ENCODE results near the gene AXL.
"Not testable (repeated sequence)": the region's sequence is repeated elsewhere in the genome, so short reads cannot be mapped to it uniquely, and the experiment has no call there.

AXL gene

DNA sequence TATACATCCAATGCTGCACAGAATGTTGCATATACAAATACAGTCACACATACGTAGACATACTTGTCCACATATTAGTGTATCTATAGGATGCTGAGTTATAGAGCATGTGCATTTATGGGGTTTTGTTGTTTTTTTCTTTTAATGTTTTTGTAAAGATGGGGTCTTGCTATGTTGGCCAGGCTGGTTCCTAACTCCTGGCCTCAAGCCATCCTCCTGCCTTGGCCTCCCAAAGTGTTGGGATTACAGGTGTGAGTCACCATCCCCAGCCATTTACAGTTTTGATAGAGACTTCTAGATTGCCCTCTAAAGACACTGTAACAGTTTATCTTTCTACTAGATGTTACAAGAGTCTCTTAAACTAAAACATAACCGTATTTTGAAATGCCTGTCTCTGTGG lies 59.5 kb downstream of the AXL start:
- DNase-seq, result no peak

DNA sequence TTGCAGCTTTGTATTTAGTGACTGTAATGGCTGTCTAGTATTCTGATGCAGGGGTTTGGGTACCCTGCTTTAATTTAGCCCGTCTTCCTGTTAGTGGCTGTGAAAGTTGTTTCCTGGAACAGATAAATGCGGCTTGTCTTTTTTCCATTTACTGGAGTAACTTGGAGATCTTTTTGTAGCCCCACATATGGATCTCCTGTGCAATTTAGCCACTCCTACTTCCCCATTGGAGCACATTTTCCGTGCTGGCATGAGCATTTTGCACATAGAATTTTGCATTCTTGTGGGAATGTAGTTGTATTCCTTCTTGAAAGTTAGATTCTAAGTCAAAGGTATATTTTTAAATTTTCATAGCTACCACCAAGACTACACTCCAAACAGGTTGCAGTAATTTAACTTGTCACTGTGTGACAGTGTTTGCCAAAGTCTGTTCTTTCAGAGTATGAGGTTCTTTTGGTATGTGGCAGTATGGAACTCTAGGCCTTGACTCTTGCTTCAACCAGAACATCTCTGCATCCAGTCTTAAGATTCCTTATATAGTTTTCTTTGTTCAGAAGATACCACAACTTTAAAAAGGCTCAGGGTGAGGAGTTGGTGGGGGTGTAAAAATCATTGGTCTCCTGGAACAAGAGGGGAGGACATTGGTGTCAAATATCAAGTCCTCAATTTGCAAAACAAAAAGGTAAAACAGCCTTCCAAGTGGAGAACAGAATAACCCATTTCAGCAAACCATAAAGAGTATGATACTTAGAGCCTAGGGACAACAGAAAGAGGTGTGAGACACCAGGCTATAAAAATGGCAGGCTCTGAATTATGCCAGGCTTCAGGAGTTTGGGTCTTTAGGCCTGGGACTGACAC lies 69.9 kb downstream of the AXL start:
- DNase-seq, result no peak

DNA sequence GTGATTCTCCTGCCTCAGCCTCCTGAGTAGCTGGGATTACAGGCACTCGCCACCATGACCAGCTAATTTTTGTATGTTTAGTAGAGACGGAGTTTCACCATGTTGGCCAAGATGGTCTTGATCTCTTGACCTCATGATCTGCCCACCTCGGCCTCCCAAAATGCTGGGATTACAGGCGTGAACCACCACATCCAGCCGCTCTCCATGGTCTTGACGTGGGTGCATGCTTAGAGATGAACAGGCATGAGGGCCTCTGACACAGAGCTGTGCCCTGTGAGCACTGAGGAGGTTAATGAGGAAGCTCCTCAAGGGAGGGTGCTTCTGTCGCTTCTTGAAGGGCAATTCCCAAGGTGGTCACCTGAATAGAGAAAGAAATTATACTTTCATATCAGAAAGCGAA lies 70.8 kb downstream of the AXL start:
- DNase-seq, result not testable (repeated sequence)

DNA sequence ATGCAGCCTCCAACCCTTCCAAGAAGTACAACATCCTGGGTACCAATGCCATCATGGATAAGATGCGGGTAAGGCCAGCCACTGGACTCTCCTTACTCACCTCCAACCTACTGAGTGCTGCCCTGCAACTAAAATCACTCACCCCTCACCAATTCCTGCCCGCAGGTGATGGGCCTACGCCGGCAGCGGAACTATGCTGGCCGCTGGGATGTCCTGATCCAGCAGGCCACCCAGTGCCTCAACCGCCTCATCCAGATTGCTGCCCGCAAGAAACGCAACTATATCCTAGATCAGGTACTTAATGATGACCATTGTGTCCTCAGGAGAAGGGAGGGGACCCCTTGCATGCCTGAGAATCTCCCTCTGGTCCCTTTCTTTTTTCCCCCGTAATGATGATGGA lies 75.4 kb downstream of the AXL start:
- no peak for DNase-seq

DNA sequence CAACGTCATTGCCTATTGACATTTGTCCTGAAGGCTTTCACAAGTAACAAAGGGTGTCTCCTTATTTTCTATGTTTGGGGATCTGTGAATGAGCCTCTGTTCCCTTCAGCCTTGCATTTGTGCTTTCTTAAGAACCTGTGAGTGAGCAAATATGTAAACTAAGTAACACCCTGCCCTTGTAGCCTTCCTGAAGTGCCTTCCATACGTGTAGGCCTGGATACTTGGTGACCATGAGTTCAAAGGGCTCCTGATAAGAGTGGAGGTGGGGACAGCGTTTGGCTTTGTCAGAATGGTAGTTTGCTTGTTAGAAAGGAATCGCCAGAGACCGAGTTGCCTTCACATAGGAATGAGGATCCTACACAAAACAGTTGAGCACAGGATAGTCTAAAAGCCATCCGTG lies 76.5 kb downstream of the AXL start:
- no peak for DNase-seq

DNA sequence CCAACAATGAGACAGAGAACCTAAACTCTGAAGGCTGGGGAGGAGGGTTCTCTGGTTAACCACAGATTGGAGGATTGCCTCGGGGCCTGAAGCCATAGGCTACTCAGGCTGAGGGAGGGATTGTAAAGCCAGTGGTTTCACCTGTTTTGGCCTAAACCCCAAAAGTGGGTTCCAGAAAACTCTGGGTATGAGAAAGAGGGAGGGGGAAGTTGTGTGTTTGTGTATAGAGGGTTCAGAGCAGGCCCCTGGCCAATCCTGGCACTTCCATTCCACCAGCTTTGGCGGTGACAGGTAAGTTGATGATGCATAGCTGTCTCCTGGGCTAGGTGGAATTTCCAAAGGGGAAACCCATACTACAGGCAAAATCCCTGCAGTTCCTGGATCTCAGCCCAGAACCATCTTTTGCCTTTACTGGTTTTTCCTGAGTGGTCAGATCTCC lies 77.4 kb downstream of the AXL start:
- no peak for DNase-seq

- no peak for DNase-seq
These were observed 78.8 kb downstream of the AXL start for GRCh38 chr19:41297628-41298347.

DNA sequence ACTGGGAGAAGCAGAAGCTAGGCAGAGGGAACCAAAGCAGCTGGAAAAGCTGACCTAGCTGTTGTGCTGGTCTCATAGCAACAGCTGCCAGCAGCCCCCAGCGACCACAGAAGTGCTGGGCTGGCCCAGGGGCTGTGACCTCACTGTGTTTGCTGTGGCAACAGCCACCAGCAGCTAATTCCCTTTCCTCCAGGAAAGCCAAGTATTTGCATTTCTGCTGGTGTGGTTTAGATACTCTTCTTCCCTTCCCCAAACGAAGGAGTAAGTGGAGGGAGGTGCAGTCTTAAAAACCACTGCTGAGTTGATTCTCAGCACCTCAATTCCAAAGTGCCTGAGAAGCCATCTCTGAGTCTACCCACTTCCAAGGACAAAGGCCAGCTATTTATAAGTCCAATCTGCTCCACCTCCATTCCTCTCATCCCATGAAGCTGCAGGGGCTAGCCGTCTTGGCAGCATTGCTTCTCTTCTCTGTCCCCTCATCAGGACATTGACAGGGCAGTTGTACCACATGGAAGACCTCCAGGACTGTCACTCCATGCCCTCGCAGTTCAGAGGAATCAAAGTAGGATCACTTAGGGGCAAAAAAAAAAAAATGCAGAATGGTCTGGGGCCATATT lies 79.4 kb downstream of the AXL start:
- DNase-seq, result no peak

DNA sequence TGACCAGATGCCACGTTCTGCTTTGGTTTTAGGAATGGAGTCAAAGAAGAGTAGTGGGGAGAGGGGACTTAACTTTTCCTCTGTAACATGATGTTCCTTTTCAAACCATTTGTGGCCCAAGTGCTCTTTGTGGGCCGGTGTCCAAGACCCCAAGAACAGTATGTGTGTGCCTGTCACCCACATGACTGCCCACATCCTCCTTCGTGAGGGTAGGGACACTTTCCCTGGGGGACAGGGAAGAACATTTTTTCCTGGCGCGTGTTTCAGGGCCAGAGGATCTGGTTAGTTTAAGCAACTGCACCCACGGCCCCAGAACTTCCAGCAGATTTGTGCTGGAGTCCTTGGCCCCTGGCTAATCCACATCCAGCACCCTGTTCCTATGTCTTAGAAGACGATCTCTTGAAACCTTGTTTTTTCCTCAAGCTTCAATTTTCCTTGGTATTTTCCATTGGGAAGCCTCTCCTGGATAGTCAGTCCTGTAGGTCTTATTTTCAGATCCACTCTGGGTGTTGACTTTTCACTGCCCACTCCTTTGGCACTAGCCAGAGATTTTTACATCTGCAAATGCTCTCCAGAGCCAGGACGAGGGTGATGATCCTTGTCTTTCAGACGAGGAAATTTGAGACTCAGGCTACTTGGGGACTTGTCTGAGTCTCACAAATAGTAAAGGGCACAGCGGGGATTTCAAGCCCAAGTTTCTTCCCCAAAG lies 80.2 kb downstream of the AXL start:
- DNase-seq, result no peak

- DNase-seq, result peak; percentile 27
These were observed 80.7 kb downstream of the AXL start for GRCh38 chr19:41299755-41300089.

GRCh38 chr19:41300555-41300954 lies 81.5 kb downstream of the AXL start:
- DNase-seq, result no peak

- DNase-seq, result peak; percentile 67
These were observed 83.8 kb downstream of the AXL start for GRCh38 chr19:41302624-41303351.

- DNase-seq, result no peak
These were observed 84.9 kb downstream of the AXL start for GRCh38 chr19:41303954-41304353.

DNA sequence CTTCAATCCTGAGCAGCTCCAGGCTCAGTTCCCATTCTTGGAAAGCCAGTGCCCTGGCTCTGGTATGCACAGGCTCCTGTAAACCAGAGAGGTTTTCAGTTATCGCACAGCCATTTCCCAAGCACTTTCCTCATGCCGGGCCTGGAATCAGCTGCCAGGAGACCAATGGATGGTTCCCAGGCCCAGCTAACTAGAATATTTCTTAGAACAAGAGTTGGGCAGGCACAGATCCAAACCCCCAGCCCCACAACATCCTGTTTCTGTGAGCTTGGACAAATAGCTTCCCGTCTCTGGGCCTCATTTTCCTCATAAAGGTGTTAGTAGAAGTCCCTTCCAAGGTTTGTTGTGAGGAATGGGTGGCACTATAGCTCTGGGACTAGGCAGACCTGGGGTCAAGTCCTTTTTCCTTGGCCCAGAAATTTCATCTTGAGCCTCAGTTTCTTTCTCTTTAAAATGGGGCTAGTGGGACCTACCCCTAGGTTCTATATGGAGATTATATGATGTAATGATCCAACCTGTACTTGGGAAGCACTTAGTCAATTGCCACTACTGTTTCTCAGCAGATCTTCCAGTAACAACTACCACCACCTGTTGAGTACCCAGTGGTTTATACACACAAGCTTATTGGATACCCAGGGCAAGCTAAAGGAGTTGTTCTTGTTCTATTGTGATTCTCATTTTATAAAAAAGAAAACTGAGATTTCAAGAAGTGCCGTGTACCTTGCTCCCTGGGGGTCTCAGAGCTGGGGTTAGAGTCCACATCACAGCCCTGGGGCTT lies 85.9 kb downstream of the AXL start:
- DNase-seq, result no peak

GRCh38 chr19:41305927-41306793 lies 87.1 kb downstream of the AXL start:
- no peak for DNase-seq

GRCh38 chr19:41307090-41307875 lies 88.3 kb downstream of the AXL start:
- no peak for DNase-seq

DNA sequence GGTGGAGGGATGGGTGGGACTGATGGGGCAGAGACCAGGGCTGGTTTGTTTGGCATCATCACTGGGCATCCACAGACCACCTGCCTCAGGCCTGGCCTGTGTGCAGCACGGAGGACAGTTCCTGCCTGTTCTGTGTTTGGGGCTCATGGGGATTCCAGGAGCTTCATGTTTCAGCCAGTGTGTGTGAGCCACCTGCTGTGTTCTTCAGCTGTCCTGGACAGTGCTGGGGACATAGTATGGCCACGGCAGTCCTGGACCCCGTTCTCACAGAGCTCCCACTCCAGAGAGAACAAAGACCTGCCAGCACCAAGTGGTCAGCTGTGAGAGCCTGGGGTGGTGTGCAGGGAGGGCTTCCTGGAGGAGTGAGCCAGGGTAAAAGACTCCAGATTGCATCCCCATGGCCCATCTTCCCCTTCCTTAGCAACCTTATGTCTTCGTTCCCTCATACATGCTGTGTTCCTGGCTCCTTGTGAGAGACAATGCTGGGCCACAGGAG lies 89.0 kb downstream of the AXL start:
- DNase-seq, result no peak

GRCh38 chr19:41308450-41309179 lies 89.6 kb downstream of the AXL start:
- DNase-seq, result peak; percentile 95
